Daoy (cell line): ENCODE measurements around the gene DGKB. TPM values are rescaled to one million over a fixed set of nuclear protein-coding genes. Genes with fewer than 3 reads are reported as not detected.
"Not testable (repeated sequence)": the region's sequence is repeated elsewhere in the genome, so short reads cannot be mapped to it uniquely, and the experiment has no call there.

Source experiments
- DNase-seq: peaks from one replicate; pipeline ENCODE4 v3.0.0-alpha.2; 2015; ENCODE audit warnings: low read depth
- total RNA-seq: library from RNA; depleted of rRNA; stranded (reverse); fragments of >200 nt; shearing (Covaris generic); gene quantifications from 2 replicates; pipeline ENCODE4 v1.2.3, GENCODE V29; 2014

DGKB gene
- total RNA-seq, 1 experiment from 2014 or later: 0.11 TPM

DNA sequence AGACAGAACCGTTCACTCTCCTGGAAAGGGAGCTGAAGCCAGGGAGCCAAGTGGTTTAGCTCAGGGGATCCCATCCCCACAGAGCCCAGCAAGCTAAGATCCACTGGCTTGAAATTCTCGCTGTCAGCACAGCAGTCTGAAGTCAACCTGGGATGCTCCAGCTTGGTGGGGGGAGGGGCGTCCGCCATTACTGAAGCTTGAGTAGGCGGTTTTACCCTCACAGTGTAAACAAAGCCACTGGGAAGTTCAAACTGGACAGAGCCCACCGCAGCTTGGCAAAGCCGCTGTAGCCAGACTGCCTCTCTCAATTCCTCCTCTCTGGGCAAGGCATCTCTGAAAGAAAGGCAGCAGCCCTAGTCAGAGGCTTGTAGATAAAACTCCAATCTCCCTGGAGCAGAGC lies 443.7 kb downstream of the DGKB start:
- DNase-seq: not testable (repeated sequence)

DNA sequence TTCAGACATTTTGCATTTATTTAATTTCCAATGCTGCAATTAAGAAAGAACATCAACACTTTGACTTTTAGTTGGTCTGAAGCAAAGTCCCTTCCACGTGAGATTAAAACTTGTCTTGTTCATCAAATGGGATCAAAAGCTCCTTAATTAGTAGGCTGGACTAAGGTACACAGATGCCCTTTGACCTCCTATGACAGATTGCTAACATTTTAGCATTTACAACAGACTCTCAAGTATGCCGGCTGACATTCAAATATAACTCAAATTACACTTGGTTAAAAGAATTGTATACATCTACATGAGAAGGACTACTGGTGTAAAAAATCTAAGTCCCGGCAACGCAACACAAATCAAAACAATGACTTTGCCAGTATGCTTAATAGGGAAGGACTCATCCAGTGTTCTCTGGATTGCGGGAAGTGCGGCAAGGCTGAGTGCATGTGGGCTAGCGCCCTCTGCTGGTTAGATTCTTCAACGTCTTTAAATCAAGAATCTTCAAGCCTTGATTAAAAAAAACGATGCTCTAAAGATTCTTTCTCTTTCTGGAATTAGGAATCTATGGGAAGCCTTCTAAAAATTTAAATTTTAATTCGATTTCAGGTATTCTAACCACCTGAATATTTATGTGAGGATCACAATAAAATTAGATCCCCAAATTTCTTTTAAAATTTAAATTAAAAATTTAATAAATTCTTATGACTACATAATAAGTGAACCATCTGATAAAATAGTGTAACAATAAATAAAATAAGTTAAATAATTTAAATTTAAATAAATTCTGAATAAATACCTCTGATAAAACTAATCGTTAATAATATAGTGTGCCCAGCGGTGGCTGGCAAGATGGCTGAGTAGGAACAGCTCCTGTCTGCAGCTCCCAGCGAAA lies 444.7 kb downstream of the DGKB start:
- DNase-seq: peak; percentile 61

GRCh38 chr7:14449291-14449690 lies 453.3 kb downstream of the DGKB start:
- DNase-seq: no peak

GRCh38 chr7:14446829-14447228 lies 455.7 kb downstream of the DGKB start:
- no peak for DNase-seq

DNA sequence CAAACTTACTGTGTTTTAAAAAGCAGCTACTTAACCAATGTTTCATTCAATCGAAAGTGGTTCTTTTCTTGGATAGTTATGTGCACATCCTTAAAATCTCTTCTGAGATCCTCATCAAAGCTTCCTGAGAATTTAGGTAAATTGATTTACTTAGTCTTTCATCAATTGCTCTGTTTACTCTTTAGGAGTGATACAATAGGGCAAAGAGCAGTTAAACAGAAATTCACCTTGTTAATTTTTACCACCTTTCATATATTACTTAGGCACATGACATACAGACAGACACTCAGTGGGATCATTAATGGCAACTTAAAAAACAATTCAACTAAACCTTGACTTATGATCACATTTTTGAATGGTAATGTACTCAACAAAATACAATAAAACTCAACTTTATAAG lies 456.3 kb downstream of the DGKB start:
- DNase-seq: no peak

DNA sequence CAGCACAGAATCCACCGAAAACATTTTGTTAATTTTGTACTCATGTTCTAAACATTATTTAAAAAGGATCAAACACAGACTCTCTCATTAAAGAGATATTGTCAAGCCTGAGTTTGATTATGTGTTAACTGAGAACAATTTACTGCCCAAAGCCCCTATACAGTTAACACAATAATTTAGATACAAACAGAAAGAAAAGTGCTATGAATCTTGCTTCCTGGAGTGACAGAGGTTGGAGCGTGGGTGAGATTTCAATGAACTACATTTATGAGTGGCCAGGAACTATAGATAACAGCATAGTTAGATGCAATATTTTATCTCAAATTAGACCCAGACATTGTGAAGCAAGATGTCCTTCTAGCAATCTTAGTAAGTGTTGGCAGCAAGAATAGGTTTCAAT lies 464.2 kb downstream of the DGKB start:
- no peak for DNase-seq

- DNase-seq: no peak
Observed at GRCh38 chr7:14436878-14437277, 465.7 kb downstream of the DGKB start.

DNA sequence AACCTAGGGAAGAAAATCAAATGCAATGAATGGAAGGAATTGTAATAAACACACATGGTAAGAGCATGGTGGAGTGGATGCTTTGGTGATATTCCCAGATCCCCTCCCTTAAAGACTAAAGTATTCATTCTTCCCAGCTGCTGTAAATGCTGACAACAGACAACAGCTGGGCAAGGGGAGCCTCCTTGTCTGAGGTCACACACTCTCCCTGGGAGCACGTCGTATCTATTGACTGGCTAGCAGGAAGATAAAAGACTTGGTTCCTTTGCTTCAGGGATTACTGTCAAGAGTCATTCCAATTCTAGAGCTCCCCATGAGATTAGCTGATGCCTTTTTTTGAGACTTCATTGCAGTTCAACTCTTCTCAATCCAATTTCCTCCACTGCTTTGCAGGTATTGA lies 469.6 kb downstream of the DGKB start:
- DNase-seq: no peak

GRCh38 chr7:14430926-14431325 lies 471.6 kb downstream of the DGKB start:
- DNase-seq: no peak

DNA sequence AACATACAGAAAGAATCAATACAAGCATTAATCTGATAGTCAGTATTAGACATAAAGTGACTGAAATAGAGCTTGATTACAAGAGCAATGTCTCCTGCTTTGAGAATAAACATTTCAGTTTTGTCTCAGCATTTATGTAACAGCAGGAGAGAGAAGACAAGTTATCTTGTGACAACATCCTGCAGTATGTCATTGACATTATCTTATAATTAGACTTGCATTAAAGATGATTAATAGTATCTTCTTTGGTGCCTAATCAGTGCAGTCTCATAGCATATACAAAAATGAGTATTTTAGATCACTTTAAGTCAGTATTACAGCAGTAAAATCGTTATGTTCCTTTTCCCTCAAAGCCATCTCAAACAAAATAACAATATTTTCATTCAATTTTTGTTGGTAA lies 477.0 kb downstream of the DGKB start:
- no peak for DNase-seq

- no peak for DNase-seq
Observed at GRCh38 chr7:14424675-14425074, 477.9 kb downstream of the DGKB start.

DNA sequence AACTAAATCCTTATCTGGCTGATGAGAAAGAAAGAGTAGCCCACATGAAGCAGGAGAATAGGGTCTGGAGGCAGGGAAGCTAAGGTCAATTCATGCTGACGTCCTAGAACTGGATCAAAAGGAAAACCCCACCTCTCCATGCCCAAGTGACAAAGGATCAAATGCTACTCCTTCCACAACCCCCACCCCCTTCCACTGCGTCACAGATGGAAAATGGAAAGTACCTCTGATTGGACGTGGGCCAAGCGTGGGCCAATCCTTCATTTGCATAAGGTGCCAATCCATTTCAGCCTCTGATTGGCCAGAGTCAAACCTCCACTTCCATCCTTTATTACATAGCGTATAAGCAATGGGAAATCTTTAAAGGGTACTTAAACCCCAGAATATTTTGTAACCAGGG lies 481.8 kb downstream of the DGKB start:
- peak; percentile 5 for DNase-seq

DNA sequence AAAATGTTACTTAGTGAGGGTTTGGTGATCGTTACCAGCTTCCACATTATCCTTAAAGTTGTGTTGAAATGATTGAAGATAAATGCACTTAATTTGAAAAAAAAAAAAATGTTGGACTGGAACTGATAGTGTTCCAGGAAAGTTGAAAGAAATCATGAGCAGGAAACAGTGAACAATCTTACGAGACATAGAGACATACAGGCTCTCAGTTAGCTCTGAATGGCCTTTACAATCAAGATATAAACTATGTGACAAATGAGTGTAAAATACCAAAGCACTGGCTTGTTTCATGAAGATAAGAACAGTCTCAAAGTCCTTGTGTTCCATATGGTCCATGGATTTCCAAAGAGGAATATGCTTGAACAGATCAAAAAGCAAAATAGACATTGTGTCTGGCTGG lies 483.0 kb downstream of the DGKB start:
- no peak for DNase-seq

DNA sequence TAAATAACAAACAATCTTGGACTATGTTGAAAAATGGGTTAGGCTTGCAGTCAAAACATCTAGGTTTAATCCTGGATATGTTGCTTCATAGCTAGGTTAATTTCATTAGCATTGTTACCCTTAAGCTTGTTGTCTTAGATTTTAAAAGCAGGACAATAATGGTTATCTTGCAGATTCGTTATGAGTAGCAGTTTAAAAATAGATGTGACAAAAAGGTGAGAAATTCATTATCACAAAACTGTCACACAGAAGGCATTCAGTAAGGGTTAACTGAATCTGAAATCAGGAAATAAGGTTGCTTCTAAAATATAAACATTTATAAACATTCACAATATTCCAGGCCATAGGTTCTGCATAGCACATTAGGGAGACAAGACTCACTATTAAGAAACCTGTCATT lies 483.9 kb downstream of the DGKB start:
- no peak for DNase-seq

- no peak for DNase-seq
Observed at GRCh38 chr7:14414274-14414986, 488.1 kb downstream of the DGKB start.

DNA sequence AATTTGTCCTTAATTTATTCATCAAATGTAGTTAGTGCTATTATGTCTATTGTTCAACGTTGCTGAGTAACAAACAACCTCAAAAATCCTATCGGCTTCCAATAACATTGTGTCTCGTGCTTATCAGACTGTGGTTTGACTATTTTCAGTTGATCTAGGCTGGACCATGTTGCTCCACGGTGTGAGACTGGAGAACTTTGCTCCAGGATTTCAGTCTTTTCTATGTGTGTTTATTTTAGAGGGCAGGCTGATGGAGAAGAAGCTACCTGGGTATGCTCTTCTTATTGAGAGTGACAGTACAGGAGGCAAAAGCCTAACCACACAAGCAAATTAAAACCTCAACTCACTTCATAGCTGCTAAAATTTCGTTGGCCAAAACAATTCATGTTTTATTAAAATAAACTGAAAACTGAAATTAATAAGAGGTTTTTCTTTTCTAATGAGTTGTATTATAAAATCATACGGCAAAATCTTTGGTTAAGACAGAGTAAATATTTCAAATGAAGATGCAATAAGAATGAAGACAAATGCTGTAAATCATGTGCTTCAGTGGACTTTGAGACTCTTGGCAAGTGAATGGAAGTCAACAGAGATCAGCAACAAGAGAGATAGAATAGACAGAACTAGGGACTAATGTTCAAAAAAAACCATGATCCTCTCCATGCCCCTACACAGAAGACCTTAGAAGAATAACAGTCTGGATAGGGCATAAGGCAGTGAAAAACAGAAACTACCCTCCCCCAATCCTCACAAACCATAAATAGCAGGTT lies 495.1 kb downstream of the DGKB start:
- DNase-seq: no peak

GRCh38 chr7:14403587-14403986 lies 499.0 kb downstream of the DGKB start:
- DNase-seq: no peak

DNA sequence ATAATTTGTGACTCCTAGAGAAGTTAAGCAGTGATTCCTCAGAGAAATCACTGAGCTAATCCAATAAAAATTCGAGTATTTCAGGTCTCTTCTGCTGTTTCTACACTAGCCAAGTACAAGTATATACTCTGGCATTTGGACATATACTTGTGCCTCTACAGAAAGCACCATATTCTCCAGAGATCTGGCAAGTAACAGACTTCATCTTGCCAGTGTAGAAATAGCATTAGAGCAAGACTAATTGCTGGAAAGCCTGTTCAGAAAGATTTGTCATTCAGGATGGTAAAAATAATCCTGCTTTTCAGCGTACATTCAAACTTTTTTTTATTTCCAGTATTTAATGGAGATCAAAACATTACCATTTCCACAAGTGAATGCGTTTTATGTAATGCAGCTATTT lies 502.3 kb downstream of the DGKB start:
- no peak for DNase-seq

GRCh38 chr7:14398526-14398925 lies 504.0 kb downstream of the DGKB start:
- DNase-seq: no peak

- DNase-seq: no peak
Observed at GRCh38 chr7:14395860-14396259, 506.7 kb downstream of the DGKB start.

- DNase-seq: no peak
Observed at GRCh38 chr7:14394786-14395185, 507.8 kb downstream of the DGKB start.

GRCh38 chr7:14389595-14389994 lies 513.0 kb downstream of the DGKB start:
- no peak for DNase-seq
